ENCODE results near the gene UBE2Q1. TPM values are rescaled to one million over a fixed set of nuclear protein-coding genes. Genes with fewer than 3 reads are reported as not detected.

Gene UBE2Q1
- total and polyA plus RNA-seq, 10 donors: 25.8 to 119 (median 67.8) TPM

DNA sequence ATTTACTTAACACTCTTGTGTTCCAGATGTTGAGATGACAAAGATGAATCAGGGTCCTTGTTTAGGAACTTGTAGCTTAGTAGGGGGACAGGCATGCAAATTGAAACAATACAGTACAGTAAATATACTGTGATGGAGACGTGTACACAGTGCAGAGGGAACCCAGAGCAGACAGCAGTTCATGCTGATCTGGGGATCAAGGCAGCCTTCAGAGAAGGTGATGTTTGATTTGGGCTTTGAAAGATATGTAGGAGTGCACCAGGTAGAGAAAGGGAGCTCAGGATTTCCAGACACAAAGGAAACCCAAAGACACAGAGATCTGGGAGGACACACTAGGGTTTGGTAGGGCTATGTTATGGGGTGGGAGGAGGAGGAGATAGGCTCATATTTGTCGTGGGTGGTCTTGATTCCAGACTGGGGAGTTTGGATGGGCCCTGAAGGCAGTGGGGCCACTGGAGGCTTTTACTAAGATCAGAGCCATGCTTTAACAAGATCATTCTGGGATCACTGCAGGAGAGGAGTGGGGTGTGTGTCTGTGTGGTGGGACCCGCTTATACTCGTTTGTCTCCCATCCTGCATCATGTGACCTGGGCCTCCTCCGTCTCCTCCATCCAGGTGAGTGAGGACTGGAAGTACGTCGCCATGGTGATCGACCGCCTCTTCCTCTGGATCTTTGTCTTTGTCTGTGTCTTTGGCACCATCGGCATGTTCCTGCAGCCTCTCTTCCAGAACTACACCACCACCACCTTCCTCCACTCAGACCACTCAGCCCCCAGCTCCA lies 16.9 kb upstream of the UBE2Q1 start:
- peaks cover 4 to 32% (median 17%) of the 10 kb centered on the region in 6 donors for H3K4me1 ChIP-seq
- no peak for TF ChIP-seq POLR2AphosphoS5 (IDR thresholded peaks at IDR 0.05)
- TF ChIP-seq POLR2A (IDR thresholded peaks at IDR 0.05): no peak
- no peak for TF ChIP-seq CTCF (IDR thresholded peaks at IDR 0.05 in 8 of 11, conservative IDR thresholded peaks at IDR 0.05 in 3 of 11)
- H3K27ac ChIP-seq: no peak overlapping the region
- H3K4me3 ChIP-seq: no peak overlapping the region
- peaks cover 0 to 32% (median 19%) of the 10 kb centered on the region in 6 donors for H3K36me3 ChIP-seq
- intact Hi-C loops (cut with DNase I; ENCODE audit: low total_unique reads): no loop called here
- 81 to 85% (median 84%) methylated on average over 10 of the region's 10 CpGs for WGBS, 5 donors
- peaks cover 0 to 9% (median 0%) of the 10 kb centered on the region in 7 donors for H3K27me3 ChIP-seq (replicated peaks in 1 of 7)
- DNase-seq: no peak
- H3K9me3 ChIP-seq: no peaks in the 10 kb centered on the region

GRCh38 chr1:154574716-154575115 lies 16.3 kb upstream of the UBE2Q1 start:
- intact Hi-C loops (cut with DNase I; ENCODE audit: low total_unique reads): no loop called here
- 26 to 41% (median 33%) methylated on average over 7 of the region's 7 CpGs for WGBS, 5 donors

DNA sequence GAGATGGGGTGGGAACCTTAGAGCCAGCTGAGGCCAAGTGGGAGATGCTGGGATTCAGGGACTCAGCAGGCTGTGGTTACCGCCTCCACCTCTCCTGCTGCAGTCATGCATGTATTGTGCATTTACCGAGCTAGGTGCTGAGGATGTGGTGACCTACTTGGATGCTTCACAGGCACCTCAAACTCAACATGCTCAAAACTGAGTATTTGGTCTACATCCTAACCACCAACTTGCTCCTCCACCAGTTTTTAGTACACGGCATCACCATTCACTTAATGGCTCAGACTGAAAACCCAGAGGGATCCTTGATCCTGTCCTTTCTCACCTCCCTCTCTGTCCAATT lies 14.7 kb upstream of the UBE2Q1 start:
- TF ChIP-seq CTCF (IDR thresholded peaks at IDR 0.05 in 8 of 11, conservative IDR thresholded peaks at IDR 0.05 in 3 of 11) (no peak), POLR2A (IDR thresholded peaks at IDR 0.05) (no peak), POLR2AphosphoS5 (IDR thresholded peaks at IDR 0.05) (no peak)
- peaks cover 0 to 10% (median under 1%) of the 10 kb centered on the region in 6 donors for H3K36me3 ChIP-seq
- peaks cover 0 to 30% (median 7%) of the 10 kb centered on the region in 7 donors for H3K27me3 ChIP-seq (replicated peaks in 1 of 7)
- DNase-seq: no peak
- H3K27ac ChIP-seq: no peak overlapping the region
- intact Hi-C loops (cut with DNase I; ENCODE audit: low total_unique reads): no loop called here
- no peaks in the 10 kb centered on the region for H3K9me3 ChIP-seq
- WGBS, 5 donors: 59 to 85% (median 77%) methylated on average over 3 of the region's 3 CpGs
- H3K4me1 ChIP-seq: peaks cover 4 to 19% (median 12%) of the 10 kb centered on the region in 6 donors
- no peak overlapping the region for H3K4me3 ChIP-seq

More at GRCh38 chr1:154574716-154575115, 16.3 kb upstream of the UBE2Q1 start:
- Histone ChIP-seq H3K9me3 (no peaks in the 10 kb centered on the region), H3K4me1 (peaks cover 4 to 31% (median 17%) of the 10 kb centered on the region in 6 donors), H3K27me3 (replicated peaks in 1 of 7) (peaks cover 0 to 14% (median 0%) of the 10 kb centered on the region in 7 donors), H3K4me3 (no peak overlapping the region), H3K27ac (no peak overlapping the region), H3K36me3 (peaks cover 0 to 26% (median 13%) of the 10 kb centered on the region in 6 donors)
- TF ChIP-seq CTCF (IDR thresholded peaks at IDR 0.05 in 8 of 11, conservative IDR thresholded peaks at IDR 0.05 in 3 of 11): no peak
- no peak for TF ChIP-seq POLR2AphosphoS5 (IDR thresholded peaks at IDR 0.05)
- TF ChIP-seq POLR2A (IDR thresholded peaks at IDR 0.05): no peak
- no peak for DNase-seq

GRCh38 chr1:154572468-154573167 lies 14.2 kb upstream of the UBE2Q1 start:
- peaks cover 0 to 5% (median 0%) of the 10 kb centered on the region in 6 donors for H3K36me3 ChIP-seq
- TF ChIP-seq POLR2AphosphoS5 (IDR thresholded peaks at IDR 0.05): no peak
- no peak for TF ChIP-seq CTCF (IDR thresholded peaks at IDR 0.05 in 8 of 11, conservative IDR thresholded peaks at IDR 0.05 in 3 of 11)
- TF ChIP-seq POLR2A (IDR thresholded peaks at IDR 0.05): no peak
- 69 to 86% (median 78%) methylated on average over 6 to 10 of the region's 10 CpGs for WGBS, 5 donors
- no peaks in the 10 kb centered on the region for H3K9me3 ChIP-seq
- H3K4me1 ChIP-seq: peaks cover 4 to 19% (median 12%) of the 10 kb centered on the region in 6 donors
- no peak overlapping the region for H3K27ac ChIP-seq
- DNase-seq: no peak
- H3K4me3 ChIP-seq: no peak overlapping the region
- H3K27me3 ChIP-seq (replicated peaks in 1 of 7): peaks cover 0 to 35% (median 12%) of the 10 kb centered on the region in 7 donors
- intact Hi-C loops (cut with DNase I; ENCODE audit: low total_unique reads): no loop called here
